Endodermal cell (in vitro differentiated cells): Measurements from ENCODE around the gene CLIC5. TPM values are rescaled to one million over a fixed set of nuclear protein-coding genes. Genes with fewer than 3 reads are reported as not detected.

Source experiments
- DNase-seq: peaks from one replicate; pipeline ENCODE4 v3.0.0-alpha.2; 2017
- H3K27ac ChIP-seq: 2 replicates; pipeline ENCODE4 v1.5.1; 2013; ENCODE audit warnings: mild to moderate bottlenecking, low read depth, low read length, moderate library complexity
- H3K27me3 ChIP-seq: 2 replicates; pipeline ENCODE4 v1.6.1; 2013; ENCODE audit warnings: mild to moderate bottlenecking, low read length, moderate library complexity; ENCODE audit not compliant: insufficient read depth, control insufficient read depth, poor library complexity, severe bottlenecking
- H3K36me3 ChIP-seq: 2 replicates; pipeline ENCODE4 v1.7.0; 2013; ENCODE audit warnings: mild to moderate bottlenecking, low read length, moderate library complexity; ENCODE audit not compliant: control insufficient read depth, insufficient read depth
- H3K4me1 ChIP-seq: one replicate; pipeline ENCODE4 v1.7.0; 2013; ENCODE audit warnings: low read length; ENCODE audit not compliant: control insufficient read depth, insufficient read depth
- H3K4me3 ChIP-seq: 2 replicates; pipeline ENCODE4 v1.5.1; 2013; ENCODE audit warnings: mild to moderate bottlenecking, low read length, moderate library complexity
- H3K9ac ChIP-seq: 2 replicates; pipeline ENCODE4 v1.6.1; 2013; ENCODE audit warnings: mild to moderate bottlenecking, low read length, moderate library complexity; ENCODE audit not compliant: poor library complexity, severe bottlenecking; ENCODE audit errors: extremely low read depth
- H3K9me3 ChIP-seq: 2 replicates; pipeline ENCODE4 v1.6.1; 2013; ENCODE audit warnings: mild to moderate bottlenecking, low read length, moderate library complexity; ENCODE audit not compliant: control insufficient read depth
- H3K27ac Mint-ChIP-seq: 2 replicates; pipeline ENCODE4 v1.8.0; 2020; ENCODE audit warnings: mixed read lengths
- H3K27me3 Mint-ChIP-seq: 2 replicates; pipeline ENCODE4 v1.8.0; 2021; ENCODE audit warnings: mild to moderate bottlenecking, mixed read lengths; ENCODE audit not compliant: insufficient read depth
- H3K36me3 Mint-ChIP-seq: 2 replicates; pipeline ENCODE4 v1.8.0; 2020; ENCODE audit warnings: low read depth, mixed read lengths
- H3K4me1 Mint-ChIP-seq: 2 replicates; pipeline ENCODE4 v1.8.0; 2020; ENCODE audit warnings: mixed read lengths
- H3K4me3 Mint-ChIP-seq: 2 replicates; pipeline ENCODE4 v1.8.0; 2020; ENCODE audit warnings: mild to moderate bottlenecking, moderate library complexity, mixed read lengths
- H3K9me3 Mint-ChIP-seq: 2 replicates; pipeline ENCODE4 v1.8.0; 2020; ENCODE audit warnings: mild to moderate bottlenecking, mixed read lengths
- CTCF ChIP-seq: fragments of 200-600 bp; sonication (generic); conservative IDR thresholded peaks from 2 replicates; pipeline ENCODE4 v1.5.0; 2021; ENCODE audit warnings: antibody characterized with exemption, mild to moderate bottlenecking
- WGBS, 2 experiments: methylation state at CpG; one replicate each; pipeline versions ENCODE4 v1.1.5 to v1.1.7; 2013; ENCODE audit warnings: missing lambda C conversion rate in 2 of 2, mixed read lengths in 1 of 2; ENCODE audit not compliant: insufficient coverage in 1 of 2, insufficient read length in 1 of 2; 5-methylcytosine and 5-hydroxymethylcytosine counted together
- total RNA-seq, 2 donors: library from RNA; stranded (reverse); fragmentation: NEBNext Ultra II Directional in 1 of 2; extraction: Animal tissue kit (Norgen Biotek cat#: 25700) in 1 of 2; gene quantifications; 2 replicates in 1 of 2; 3 replicates in 1 of 2; pipeline ENCODE4 v1.2.1, GENCODE V29; 2021

CLIC5 gene
- total RNA-seq, 2 donors from 2014 or later: 0.11 TPM; not detected in 1

- no peaks in the 10 kb centered on the region for H3K27me3 Mint-ChIP-seq
- H3K4me3 Mint-ChIP-seq: no peak overlapping the region
- Histone ChIP-seq H3K36me3 (no peaks in the 10 kb centered on the region), H3K27me3 (no peaks in the 10 kb centered on the region), H3K4me3 (no peak overlapping the region), H3K9ac (no peak overlapping the region), H3K27ac (no peak overlapping the region), H3K9me3 (no peaks in the 10 kb centered on the region), H3K4me1 (peaks cover 6% of the 10 kb centered on the region)
- DNase-seq: no peak
- peaks cover 14% of the 10 kb centered on the region for H3K4me1 Mint-ChIP-seq
- H3K27ac Mint-ChIP-seq: no peak overlapping the region
- no peak for TF ChIP-seq CTCF
- no peaks in the 10 kb centered on the region for H3K9me3 Mint-ChIP-seq
- no peaks in the 10 kb centered on the region for H3K36me3 Mint-ChIP-seq
Measured at GRCh38 chr6:45986746-45987274, 28.9 kb downstream of the CLIC5 start.

- no peak overlapping the region for H3K4me3 Mint-ChIP-seq
- Histone ChIP-seq H3K27ac (no peak overlapping the region), H3K9me3 (no peaks in the 10 kb centered on the region), H3K4me1 (no peaks in the 10 kb centered on the region), H3K9ac (no peak overlapping the region), H3K4me3 (no peak overlapping the region), H3K27me3 (no peaks in the 10 kb centered on the region), H3K36me3 (no peaks in the 10 kb centered on the region)
- no peak overlapping the region for H3K27ac Mint-ChIP-seq
- no peak for DNase-seq
- H3K9me3 Mint-ChIP-seq: no peaks in the 10 kb centered on the region
- no peak for TF ChIP-seq CTCF
- 90 to 94% methylated on average over 2 to 5 of the region's 5 CpGs for WGBS, 2 experiments
- no peaks in the 10 kb centered on the region for H3K27me3 Mint-ChIP-seq
- H3K4me1 Mint-ChIP-seq: peaks cover 3% of the 10 kb centered on the region
- H3K36me3 Mint-ChIP-seq: no peaks in the 10 kb centered on the region
Measured at GRCh38 chr6:45984788-45985425, 30.8 kb downstream of the CLIC5 start.

GRCh38 chr6:45984347-45984746, 31.3 kb downstream of the CLIC5 start:
- Mint-ChIP-seq H3K4me3 (no peak overlapping the region), H3K9me3 (no peaks in the 10 kb centered on the region), H3K36me3 (no peaks in the 10 kb centered on the region), H3K27ac (no peak overlapping the region), H3K4me1 (peaks cover 3% of the 10 kb centered on the region), H3K27me3 (no peaks in the 10 kb centered on the region)
- H3K4me3 ChIP-seq: no peak overlapping the region
- no peak overlapping the region for H3K27ac ChIP-seq
- TF ChIP-seq CTCF: no peak
- no peak overlapping the region for H3K9ac ChIP-seq
- DNase-seq: no peak
- H3K9me3 ChIP-seq: no peaks in the 10 kb centered on the region
- H3K27me3 ChIP-seq: no peaks in the 10 kb centered on the region
- H3K4me1 ChIP-seq: no peaks in the 10 kb centered on the region
- WGBS, 2 experiments: 93 to 96% methylated on average over 5 to 7 of the region's 7 CpGs
- no peaks in the 10 kb centered on the region for H3K36me3 ChIP-seq
